Posterior cingulate gyrus (tissue), 11 donors: ENCODE data around the gene GLIPR2.
A peak's percentile ranks its signal among the peaks of the same experiment; 100 is the strongest.
"Not testable (repeated sequence)": the region's sequence is repeated elsewhere in the genome, so short reads cannot be mapped to it uniquely, and the experiment has no call there.

ENCODE experiments used
- DNase-seq, 10 donors: peaks; one replicate each; pipeline versions ENCODE4 v3.0.0 to v3.0.0-alpha.2; 2020 to 2021; ENCODE audit warnings: mixed read lengths in 3 of 10
- intact Hi-C: fragments of 100-400 bp; cut with DNase I; formaldehyde crosslinking; loops from one replicate; pipeline ENCODE4 v1.15.1; 2023

The GLIPR2 gene

GRCh38 chr9:36142510-36143244 lies 6.1 kb downstream of the GLIPR2 start:
- intact Hi-C loops, result no loop called here
- peak in 2 of 10 donors; percentile 41 to 83 for DNase-seq

DNA sequence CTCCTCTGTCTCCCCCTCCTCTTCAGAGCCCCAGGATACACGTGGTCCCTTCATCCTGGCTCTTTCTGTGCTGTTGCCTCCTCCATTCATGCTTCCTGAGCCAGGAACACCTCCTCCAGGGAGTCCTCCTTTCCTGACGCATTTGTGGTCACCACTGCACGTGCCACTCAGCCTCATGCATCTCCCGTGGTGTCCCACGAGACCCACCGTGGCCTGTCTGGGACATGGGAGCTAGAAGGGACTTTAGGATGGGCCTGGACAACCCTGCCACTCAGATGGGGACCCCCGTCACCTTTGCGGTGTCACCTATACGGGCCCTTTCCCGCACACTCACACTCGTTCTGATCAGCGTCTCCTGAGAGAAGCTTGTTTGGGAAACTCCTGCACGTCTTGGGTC lies 6.7 kb downstream of the GLIPR2 start:
- intact Hi-C loops, result no loop called here
- peak in 1 of 10 donors; percentile 68 for DNase-seq

DNA sequence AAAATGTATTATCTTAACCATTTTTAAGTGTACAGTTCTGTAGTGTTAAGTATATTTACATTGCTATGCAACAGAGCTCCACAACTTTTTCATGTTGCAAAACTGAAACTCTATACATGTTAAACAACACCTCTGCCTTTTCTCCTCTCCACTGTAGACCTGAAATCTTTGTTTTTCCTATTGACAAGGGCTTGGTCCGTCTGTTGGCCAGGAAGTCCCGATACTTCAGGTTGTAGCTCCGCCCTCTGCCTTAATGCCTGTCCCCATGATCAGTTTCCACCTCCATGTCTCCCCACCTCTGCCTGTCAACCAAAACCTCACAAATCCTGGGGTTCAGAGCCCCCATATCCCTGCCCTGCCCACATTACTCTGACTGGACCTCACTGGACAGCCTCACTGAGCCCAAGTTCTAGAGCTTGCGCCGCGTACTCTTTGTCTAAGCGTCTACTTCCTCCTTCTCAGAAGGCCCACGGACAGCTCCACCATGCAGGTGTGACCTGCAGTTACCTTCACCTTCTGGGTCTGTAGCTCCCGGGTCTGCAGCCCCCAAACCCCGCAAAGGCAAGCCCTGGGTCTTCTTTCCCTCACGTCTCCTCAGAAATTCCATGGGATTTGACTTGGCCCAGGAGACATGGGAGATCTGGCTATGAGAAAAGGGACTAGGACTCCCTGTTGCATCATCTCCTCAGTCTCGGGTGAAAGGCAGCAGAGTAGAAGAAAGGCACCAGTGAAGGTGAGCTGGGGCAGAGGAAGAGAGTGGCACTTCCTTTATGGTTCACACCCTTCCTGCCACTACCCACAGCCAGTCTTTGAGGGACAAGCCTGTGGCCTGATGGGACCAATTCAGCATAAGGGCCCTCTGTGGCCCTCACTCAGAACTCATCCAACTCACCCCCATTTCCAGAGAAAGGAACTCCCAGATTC lies 8.0 kb downstream of the GLIPR2 start:
- DNase-seq, result peak in 3 of 10 donors; percentile 11 to 37 (median 12)
- intact Hi-C loops, result no loop called here

GRCh38 chr9:36145970-36146369 lies 9.4 kb downstream of the GLIPR2 start:
- DNase-seq, result no peak

DNA sequence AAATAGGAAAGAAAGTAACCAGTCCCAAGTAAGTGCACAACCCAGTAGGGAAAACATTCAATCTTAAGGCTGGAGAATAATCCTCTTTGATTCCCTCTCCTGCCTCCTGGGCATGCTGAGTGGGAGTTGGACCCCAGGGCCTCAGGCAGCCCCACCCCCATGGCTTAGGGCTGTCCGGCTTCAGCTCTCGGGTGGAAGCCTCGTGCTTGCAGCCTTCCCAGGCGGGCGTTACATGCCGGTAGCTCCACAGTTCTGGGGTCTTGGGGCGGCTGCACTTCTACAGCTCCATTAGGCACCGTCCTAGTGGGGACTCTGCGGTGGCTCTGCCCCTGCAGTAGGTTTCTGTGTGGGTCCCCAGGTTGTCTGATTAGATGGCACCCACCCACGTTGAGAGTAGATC lies 10.1 kb downstream of the GLIPR2 start:
- intact Hi-C loops, result no loop called here
- DNase-seq, result peak in 3 of 10 donors; percentile 17 to 68 (median 57)

More at GRCh38 chr9:36145970-36146369, 9.4 kb downstream of the GLIPR2 start:
- intact Hi-C loops, result no loop called here

DNA sequence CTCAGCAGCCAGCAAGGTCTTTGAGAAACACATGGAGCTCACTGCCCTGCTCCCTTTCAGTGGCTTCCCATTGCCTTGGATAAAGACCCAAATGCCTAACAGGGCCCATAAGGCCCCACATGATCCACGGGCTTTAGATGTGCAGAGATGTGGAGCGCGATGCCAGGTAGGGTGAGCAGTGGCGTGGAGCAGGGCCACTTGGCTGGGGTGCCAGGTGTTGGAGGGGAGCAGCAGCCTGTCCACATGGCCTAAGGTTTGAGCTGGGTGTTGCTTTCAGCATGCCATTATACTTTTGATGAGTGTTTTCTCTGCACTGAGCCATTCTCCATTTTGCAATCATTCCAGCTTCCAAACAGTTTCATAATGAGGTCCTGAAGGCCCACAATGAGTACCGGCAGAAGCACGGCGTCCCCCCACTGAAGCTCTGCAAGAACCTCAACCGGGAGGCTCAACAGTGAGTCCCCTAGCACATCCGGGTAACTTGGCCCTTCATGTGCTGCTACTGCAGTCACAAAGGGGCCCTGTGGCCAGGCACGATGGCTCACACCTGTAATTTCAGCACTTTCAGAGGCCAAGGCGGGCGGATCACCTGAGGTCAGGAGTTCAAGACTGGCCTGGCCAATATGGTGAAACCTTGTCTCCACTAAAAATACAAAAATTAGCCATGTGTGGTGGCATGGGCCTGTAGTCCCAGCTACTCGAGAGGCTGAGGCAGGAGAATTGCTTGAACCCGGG lies 11.1 kb downstream of the GLIPR2 start:
- DNase-seq, result peak in 3 of 10 donors; percentile 32 to 78 (median 59)
- intact Hi-C loops, result no loop called here

GRCh38 chr9:36148311-36149051 lies 11.9 kb downstream of the GLIPR2 start:
- DNase-seq, result peak; percentile 86 to 99 (median 96)
- intact Hi-C loops, result no loop called here

- DNase-seq, result peak in 2 of 10 donors; percentile 80
- intact Hi-C loops, result no loop called here
These were observed 12.7 kb downstream of the GLIPR2 start for GRCh38 chr9:36149197-36149596.

DNA sequence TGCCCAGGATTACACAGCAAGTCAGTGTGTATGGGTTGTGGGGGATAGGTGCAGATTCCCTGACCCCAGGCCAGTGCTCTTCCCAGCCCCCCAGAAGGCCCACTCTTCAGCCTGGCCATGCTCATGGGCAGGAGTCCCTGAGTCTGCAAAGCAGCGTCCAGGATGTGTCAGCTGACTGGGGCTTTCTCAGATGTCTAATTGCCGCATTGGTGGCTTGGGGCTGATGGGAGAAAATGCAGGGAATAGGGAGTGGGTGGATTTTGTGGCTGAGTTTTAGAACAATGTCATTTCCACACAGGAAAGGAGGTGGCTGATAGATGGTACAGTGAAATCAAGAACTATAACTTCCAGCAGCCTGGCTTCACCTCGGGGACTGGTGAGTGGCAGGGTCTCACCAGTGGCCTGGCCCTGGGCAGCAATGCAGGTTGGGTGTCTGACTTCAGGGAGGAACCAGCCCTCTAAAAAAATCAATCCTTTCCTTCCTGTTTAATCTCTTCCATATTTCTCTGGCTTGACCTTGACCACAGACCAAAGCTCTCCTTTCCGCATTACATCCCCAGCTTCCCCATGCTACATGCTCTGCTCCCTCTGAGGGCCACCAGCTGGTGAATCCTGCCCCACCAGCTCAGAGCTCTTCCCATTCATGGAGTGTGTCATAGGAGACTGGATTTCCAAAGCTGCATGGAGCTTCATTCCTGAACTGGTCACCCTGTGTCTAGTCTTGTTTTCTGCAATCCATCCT lies 14.2 kb downstream of the GLIPR2 start:
- intact Hi-C loops, result no loop called here
- peak in 3 of 10 donors; percentile 64 to 71 (median 69) for DNase-seq

GRCh38 chr9:36151316-36152210 lies 15.0 kb downstream of the GLIPR2 start:
- DNase-seq, result peak in 3 of 10 donors; percentile 56 to 91 (median 69)
- intact Hi-C loops, result no loop called here

GRCh38 chr9:36152741-36153438 lies 16.4 kb downstream of the GLIPR2 start:
- DNase-seq, result peak in 3 of 10 donors; percentile 34 to 41 (median 37)
- intact Hi-C loops, result no loop called here

DNA sequence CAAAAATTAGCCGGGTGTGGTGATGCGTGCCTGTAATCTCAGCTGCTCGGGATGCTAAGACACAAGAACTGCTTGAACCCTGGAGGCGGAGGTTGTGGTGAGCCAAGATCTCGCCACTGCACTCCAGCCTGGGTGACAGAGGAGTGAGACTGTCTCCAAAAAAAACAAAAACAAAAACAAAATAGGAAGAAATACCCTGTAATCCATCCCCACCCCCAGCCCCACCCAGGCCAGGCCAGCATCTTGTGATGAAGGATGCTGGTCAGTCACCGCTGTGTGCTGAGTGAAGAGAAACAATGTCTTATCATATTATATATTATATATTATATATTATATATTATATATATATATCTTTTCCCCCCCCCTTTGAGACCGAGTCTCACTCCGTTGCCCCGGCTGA lies 17.2 kb downstream of the GLIPR2 start:
- intact Hi-C loops, result no loop called here
- peak in 2 of 10 donors; percentile 19 to 37 for DNase-seq

- intact Hi-C loops, result no loop called here
- DNase-seq, result peak in 6 of 10 donors; percentile 29 to 86 (median 55)
These were observed 17.9 kb downstream of the GLIPR2 start for GRCh38 chr9:36154331-36154952.

GRCh38 chr9:36156116-36156515 lies 19.6 kb downstream of the GLIPR2 start:
- intact Hi-C loops, result no loop called here
- peak in 1 of 10 donors; percentile 15 for DNase-seq

DNA sequence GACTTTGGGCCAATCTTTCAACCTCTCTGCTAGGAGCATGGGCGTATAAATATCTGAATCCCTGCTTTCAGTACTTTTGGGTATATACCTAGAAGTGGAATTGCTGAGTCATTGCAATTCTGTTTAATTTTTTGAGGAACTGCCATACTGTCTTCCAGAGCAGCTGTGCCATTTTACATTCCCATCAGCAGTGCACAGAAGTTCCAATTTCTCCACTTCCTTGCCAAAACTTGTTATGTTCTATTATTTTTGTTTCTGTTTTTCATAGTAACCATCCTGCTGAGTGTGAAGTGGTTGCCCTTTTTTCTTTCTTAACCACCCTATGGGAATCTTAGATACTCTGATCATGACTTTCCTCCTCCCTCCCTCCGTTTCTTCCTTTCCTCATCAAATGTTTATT lies 21.6 kb downstream of the GLIPR2 start:
- intact Hi-C loops, result no loop called here
- DNase-seq, result no peak

DNA sequence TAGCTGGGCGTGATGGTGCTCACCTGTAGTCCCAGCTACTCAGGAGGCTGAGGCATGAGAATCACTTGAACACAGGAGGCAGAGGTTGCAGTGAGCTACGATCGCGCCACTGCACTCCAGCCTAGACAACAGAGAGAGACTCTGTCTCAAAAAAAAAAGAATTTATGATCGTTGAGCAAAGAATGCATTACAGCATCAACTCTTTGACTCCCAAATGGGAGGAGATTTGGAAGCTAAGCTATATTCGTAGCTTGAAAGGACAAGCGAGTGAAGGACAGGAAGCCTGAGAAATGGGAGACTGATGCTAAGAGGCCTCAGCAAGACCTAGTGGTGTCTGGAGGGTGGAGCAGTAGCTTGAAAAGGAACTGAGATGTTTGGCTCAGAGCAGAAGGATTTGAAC lies 22.4 kb downstream of the GLIPR2 start:
- peak in 1 of 10 donors; percentile 1 for DNase-seq
- intact Hi-C loops, result no loop called here

DNA sequence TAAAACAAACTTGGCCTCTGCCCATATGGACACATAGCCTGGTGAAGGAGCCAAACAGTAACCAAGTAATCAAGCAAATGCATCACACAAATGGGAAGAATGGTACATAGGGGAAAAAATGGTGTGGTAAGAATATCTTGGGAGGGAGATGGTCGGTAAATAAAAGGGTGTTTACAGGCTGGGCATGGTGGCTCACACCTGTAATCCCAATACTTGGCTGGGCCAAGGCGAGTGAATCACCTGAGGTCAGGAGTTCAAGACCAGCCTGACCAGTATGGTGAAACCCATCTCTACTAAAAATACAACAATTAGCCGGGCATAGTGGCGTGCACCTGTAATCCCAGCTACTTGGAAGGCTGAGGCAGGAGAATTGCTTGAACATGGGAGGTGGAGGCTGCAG lies 23.0 kb downstream of the GLIPR2 start:
- intact Hi-C loops, result not testable (repeated sequence)
- peak in 1 of 10 donors; percentile 3 for DNase-seq
